ENCODE measurements around the gene WDFY1.

- TF ChIP-seq, protein P1, sequence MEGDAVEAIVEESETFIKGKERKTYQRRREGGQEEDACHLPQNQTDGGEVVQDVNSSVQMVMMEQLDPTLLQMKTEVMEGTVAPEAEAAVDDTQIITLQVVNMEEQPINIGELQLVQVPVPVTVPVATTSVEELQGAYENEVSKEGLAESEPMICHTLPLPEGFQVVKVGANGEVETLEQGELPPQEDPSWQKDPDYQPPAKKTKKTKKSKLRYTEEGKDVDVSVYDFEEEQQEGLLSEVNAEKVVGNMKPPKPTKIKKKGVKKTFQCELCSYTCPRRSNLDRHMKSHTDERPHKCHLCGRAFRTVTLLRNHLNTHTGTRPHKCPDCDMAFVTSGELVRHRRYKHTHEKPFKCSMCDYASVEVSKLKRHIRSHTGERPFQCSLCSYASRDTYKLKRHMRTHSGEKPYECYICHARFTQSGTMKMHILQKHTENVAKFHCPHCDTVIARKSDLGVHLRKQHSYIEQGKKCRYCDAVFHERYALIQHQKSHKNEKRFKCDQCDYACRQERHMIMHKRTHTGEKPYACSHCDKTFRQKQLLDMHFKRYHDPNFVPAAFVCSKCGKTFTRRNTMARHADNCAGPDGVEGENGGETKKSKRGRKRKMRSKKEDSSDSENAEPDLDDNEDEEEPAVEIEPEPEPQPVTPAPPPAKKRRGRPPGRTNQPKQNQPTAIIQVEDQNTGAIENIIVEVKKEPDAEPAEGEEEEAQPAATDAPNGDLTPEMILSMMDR (IDR thresholded peaks at IDR 0.05) = no peak
- TF ChIP-seq EZH2 (IDR thresholded peaks at IDR 0.05) = no peak
Observed at GRCh38 chr2:223856584-223856983, 88.6 kb downstream of the WDFY1 start.
